GM12873 (cell line): Measurements from ENCODE around the gene SLC4A2.

Source experiments
- CTCF ChIP-seq: IDR thresholded peaks from 2 replicates; pipeline ENCODE4 v1.5.1; 2012; ENCODE audit warnings: low read depth, mild to moderate bottlenecking, moderate library complexity, low read length, control low read depth; ENCODE audit not compliant: insufficient read depth; ENCODE audit errors: missing control alignments

Gene SLC4A2

GRCh38 chr7:151091988-151092387 lies 32.6 kb downstream of the SLC4A2 start:
- TF ChIP-seq CTCF, result no peak

GRCh38 chr7:151093748-151094147 lies 34.4 kb downstream of the SLC4A2 start:
- no peak for TF ChIP-seq CTCF

GRCh38 chr7:151094675-151095074 lies 35.3 kb downstream of the SLC4A2 start:
- no peak for TF ChIP-seq CTCF

- no peak for TF ChIP-seq CTCF
These were observed 35.9 kb downstream of the SLC4A2 start for GRCh38 chr7:151095123-151095797.

GRCh38 chr7:151095828-151096475 lies 36.6 kb downstream of the SLC4A2 start:
- no peak for TF ChIP-seq CTCF

- no peak for TF ChIP-seq CTCF
These were observed 40.3 kb downstream of the SLC4A2 start for GRCh38 chr7:151099486-151100211.

- TF ChIP-seq CTCF, result no peak
These were observed 41.5 kb downstream of the SLC4A2 start for GRCh38 chr7:151100921-151101320.
